ENCODE results near the gene ANK3.

DNA sequence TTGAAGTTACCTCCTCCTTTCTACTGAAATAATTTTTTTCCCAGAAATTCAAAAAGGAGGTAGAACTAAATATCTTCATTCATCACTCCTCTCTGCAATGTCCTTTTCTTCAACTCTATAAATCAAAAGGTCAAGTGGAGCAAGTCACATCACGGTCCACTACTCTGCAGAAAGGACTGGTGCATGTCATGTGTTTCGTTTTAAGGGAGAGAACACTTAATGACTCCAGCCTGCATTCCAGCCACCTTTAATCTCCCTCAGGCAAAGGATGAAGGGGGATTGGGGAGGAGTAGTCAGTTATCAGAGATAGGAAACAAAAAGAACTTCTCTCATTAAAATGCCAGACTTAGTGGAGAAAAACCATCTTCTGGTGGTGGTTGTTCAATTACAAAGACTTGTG lies 78.9 kb downstream of the ANK3 start:
- TF ChIP-seq, protein P1, sequence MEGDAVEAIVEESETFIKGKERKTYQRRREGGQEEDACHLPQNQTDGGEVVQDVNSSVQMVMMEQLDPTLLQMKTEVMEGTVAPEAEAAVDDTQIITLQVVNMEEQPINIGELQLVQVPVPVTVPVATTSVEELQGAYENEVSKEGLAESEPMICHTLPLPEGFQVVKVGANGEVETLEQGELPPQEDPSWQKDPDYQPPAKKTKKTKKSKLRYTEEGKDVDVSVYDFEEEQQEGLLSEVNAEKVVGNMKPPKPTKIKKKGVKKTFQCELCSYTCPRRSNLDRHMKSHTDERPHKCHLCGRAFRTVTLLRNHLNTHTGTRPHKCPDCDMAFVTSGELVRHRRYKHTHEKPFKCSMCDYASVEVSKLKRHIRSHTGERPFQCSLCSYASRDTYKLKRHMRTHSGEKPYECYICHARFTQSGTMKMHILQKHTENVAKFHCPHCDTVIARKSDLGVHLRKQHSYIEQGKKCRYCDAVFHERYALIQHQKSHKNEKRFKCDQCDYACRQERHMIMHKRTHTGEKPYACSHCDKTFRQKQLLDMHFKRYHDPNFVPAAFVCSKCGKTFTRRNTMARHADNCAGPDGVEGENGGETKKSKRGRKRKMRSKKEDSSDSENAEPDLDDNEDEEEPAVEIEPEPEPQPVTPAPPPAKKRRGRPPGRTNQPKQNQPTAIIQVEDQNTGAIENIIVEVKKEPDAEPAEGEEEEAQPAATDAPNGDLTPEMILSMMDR (IDR thresholded peaks at IDR 0.05 in 4 of 5, conservative IDR thresholded peaks at IDR 0.05 in 1 of 5) = no peak
- TF ChIP-seq POLR2A (IDR thresholded peaks at IDR 0.05) = no peak
